Measurements from ENCODE around the gene IMMP2L.

Gene IMMP2L

GRCh38 chr7:111018960-111019736, 543.1 kb downstream of the IMMP2L start:
- Histone ChIP-seq H3K9ac (ENCODE audit: low read depth, low read length) (peak overlapping the region; percentile 31), H3K4me1 (ENCODE audit: insufficient read depth, low read length) (peaks cover 48% of the 10 kb centered on the region), H3K4me3 (ENCODE audit: low read depth in 1 of 2, low read length in 2 of 2) (0 out of 4 replicates have a peak overlapping the region, but pooled peaks of 1 of the 2 experiments have one; percentile 2), H3K36me3 (ENCODE audit: insufficient read depth, low read length) (no peaks in the 10 kb centered on the region), H4K20me1 (ENCODE audit: insufficient read depth, low read length) (no peaks in the 10 kb centered on the region), H3K4me2 (ENCODE audit: insufficient read depth, low read length) (peak overlapping the region; percentile 49), H3K27ac (ENCODE audit: low read length) (peak overlapping the region; percentile 72), H2AFZ (ENCODE audit: low read depth, low read length) (peak overlapping the region; percentile 17; the same call in 1 of the 2 replicates), H3K9me3 (ENCODE audit: insufficient read depth, low read length, severe bottlenecking) (no peaks in the 10 kb centered on the region), H3K27me3 (ENCODE audit: insufficient read depth, low read length, poor library complexity) (no peaks in the 10 kb centered on the region), H3K79me2 (ENCODE audit: insufficient read depth, low read length) (no peaks in the 10 kb centered on the region)
- TF ChIP-seq EZH2 (IDR thresholded peaks at IDR 0.05; ENCODE audit: borderline replicate concordance, low read depth, low read length, severe bottlenecking) (no peak), CTCF (IDR thresholded peaks at IDR 0.05; ENCODE audit: borderline replicate concordance, extremely low read depth, low read length, poor library complexity, severe bottlenecking) (no peak)
- ATAC-seq (ENCODE audit: insufficient read depth, low read depth): peak; percentile 87
- peak; percentile 65 for DNase-seq

GRCh38 chr7:111018447-111018846, 543.8 kb downstream of the IMMP2L start:
- Histone ChIP-seq H2AFZ (ENCODE audit: low read depth, low read length) (no peak overlapping the region), H3K27me3 (ENCODE audit: insufficient read depth, low read length, poor library complexity) (no peaks in the 10 kb centered on the region), H3K79me2 (ENCODE audit: insufficient read depth, low read length) (no peaks in the 10 kb centered on the region), H3K9ac (ENCODE audit: low read depth, low read length) (no peak overlapping the region), H3K4me3 (ENCODE audit: low read depth in 1 of 2, low read length in 2 of 2) (no peak overlapping the region), H3K9me3 (ENCODE audit: insufficient read depth, low read length, severe bottlenecking) (no peaks in the 10 kb centered on the region), H3K4me2 (ENCODE audit: insufficient read depth, low read length) (no peak overlapping the region), H3K4me1 (ENCODE audit: insufficient read depth, low read length) (peaks cover 48% of the 10 kb centered on the region), H3K36me3 (ENCODE audit: insufficient read depth, low read length) (no peaks in the 10 kb centered on the region), H3K27ac (ENCODE audit: low read length) (no peak overlapping the region), H4K20me1 (ENCODE audit: insufficient read depth, low read length) (no peaks in the 10 kb centered on the region)
- ATAC-seq (ENCODE audit: insufficient read depth, low read depth) (no peak), DNase-seq (no peak)
- TF ChIP-seq CTCF (IDR thresholded peaks at IDR 0.05; ENCODE audit: borderline replicate concordance, extremely low read depth, low read length, poor library complexity, severe bottlenecking) (no peak), EZH2 (IDR thresholded peaks at IDR 0.05; ENCODE audit: borderline replicate concordance, low read depth, low read length, severe bottlenecking) (no peak)

GRCh38 chr7:111014079-111014478, 548.2 kb downstream of the IMMP2L start:
- peaks cover 45% of the 10 kb centered on the region for H3K4me1 ChIP-seq (ENCODE audit: insufficient read depth, low read length)
- TF ChIP-seq CTCF (IDR thresholded peaks at IDR 0.05; ENCODE audit: borderline replicate concordance, extremely low read depth, low read length, poor library complexity, severe bottlenecking) (no peak), EZH2 (IDR thresholded peaks at IDR 0.05; ENCODE audit: borderline replicate concordance, low read depth, low read length, severe bottlenecking) (no peak)
- H2AFZ ChIP-seq (ENCODE audit: low read depth, low read length): peak overlapping the region; percentile 65
- H3K27ac ChIP-seq (ENCODE audit: low read length): peak overlapping the region; percentile 70
- peak; percentile 30 for DNase-seq
- H3K36me3 ChIP-seq (ENCODE audit: insufficient read depth, low read length): no peaks in the 10 kb centered on the region
- no peaks in the 10 kb centered on the region for H4K20me1 ChIP-seq (ENCODE audit: insufficient read depth, low read length)
- no peaks in the 10 kb centered on the region for H3K79me2 ChIP-seq (ENCODE audit: insufficient read depth, low read length)
- H3K4me3 ChIP-seq (ENCODE audit: low read depth in 1 of 2, low read length in 2 of 2): 0 out of 4 replicates have a peak overlapping the region, but pooled peaks of 1 of the 2 experiments have one; percentile 32
- H3K4me2 ChIP-seq (ENCODE audit: insufficient read depth, low read length): peak overlapping the region; percentile 45
- H3K27me3 ChIP-seq (ENCODE audit: insufficient read depth, low read length, poor library complexity): no peaks in the 10 kb centered on the region
- H3K9ac ChIP-seq (ENCODE audit: low read depth, low read length): peak overlapping the region; percentile 30
- ATAC-seq (ENCODE audit: insufficient read depth, low read depth): no peak
- H3K9me3 ChIP-seq (ENCODE audit: insufficient read depth, low read length, severe bottlenecking): no peaks in the 10 kb centered on the region
